ENCODE results near the gene TBC1D8.

Gene TBC1D8

GRCh38 chr2:101026253-101026701 is 124.9 kb downstream of the TBC1D8 start:
- no peak for TF ChIP-seq CTCF (conservative IDR thresholded peaks at IDR 0.05; ENCODE audit: low read depth)
- no peak for DNase-seq (ENCODE audit: low spot score)
- POLR2A ChIA-PET (ENCODE audit: low non-redundant PET) = no interaction called here
- no peak overlapping the region; the same call in 1 of the 2 replicates for H3K27ac ChIP-seq
- CTCF ChIA-PET = interaction anchor here (1.4 kb wide), 1 partner anchor 11 kb away, joined by 4 read pairs; no protein-coding TSS in a partner anchor

GRCh38 chr2:101025561-101025960 is 125.6 kb downstream of the TBC1D8 start:
- DNase-seq (ENCODE audit: low spot score) = no peak
- CTCF ChIA-PET = interaction anchor here (1.4 kb wide), 1 partner anchor 11 kb away, joined by 4 read pairs; no protein-coding TSS in a partner anchor
- H3K27ac ChIP-seq = no peak overlapping the region
- no peak for TF ChIP-seq CTCF (conservative IDR thresholded peaks at IDR 0.05; ENCODE audit: low read depth)
- POLR2A ChIA-PET (ENCODE audit: low non-redundant PET) = no interaction called here

- POLR2A ChIA-PET (ENCODE audit: low non-redundant PET) = no interaction called here
- no peak overlapping the region for H3K27ac ChIP-seq
- no peak for TF ChIP-seq CTCF (conservative IDR thresholded peaks at IDR 0.05; ENCODE audit: low read depth)
- DNase-seq (ENCODE audit: low spot score) = no peak
- CTCF ChIA-PET = no interaction called here
These were observed 127.7 kb downstream of the TBC1D8 start for GRCh38 chr2:101023327-101024107.

- ChIA-PET CTCF (no interaction called here), POLR2A (ENCODE audit: low non-redundant PET) (no interaction called here)
- no peak overlapping the region for H3K27ac ChIP-seq
- no peak for TF ChIP-seq CTCF (conservative IDR thresholded peaks at IDR 0.05; ENCODE audit: low read depth)
- DNase-seq (ENCODE audit: low spot score) = no peak
These were observed 129.0 kb downstream of the TBC1D8 start for GRCh38 chr2:101022221-101022620.

- no peak for TF ChIP-seq CTCF (conservative IDR thresholded peaks at IDR 0.05; ENCODE audit: low read depth)
- POLR2A ChIA-PET (ENCODE audit: low non-redundant PET) = no interaction called here
- DNase-seq (ENCODE audit: low spot score) = no peak
- no peak overlapping the region for H3K27ac ChIP-seq
- CTCF ChIA-PET = no interaction called here
These were observed 132.2 kb downstream of the TBC1D8 start for GRCh38 chr2:101018934-101019333.

GRCh38 chr2:101017371-101017770 is 133.8 kb downstream of the TBC1D8 start:
- H3K27ac ChIP-seq = no peak overlapping the region
- POLR2A ChIA-PET (ENCODE audit: low non-redundant PET) = no interaction called here
- DNase-seq (ENCODE audit: low spot score) = no peak
- CTCF ChIA-PET = no interaction called here
- TF ChIP-seq CTCF (conservative IDR thresholded peaks at IDR 0.05; ENCODE audit: low read depth) = no peak
